GM10847 (cell line): ENCODE data around the gene SARDH.

Experiments
- POLR2A ChIP-seq: IDR thresholded peaks from 2 replicates; pipeline ENCODE4 v1.6.1; 2011; ENCODE audit not compliant: insufficient read length; ENCODE audit errors: extremely low read depth

Gene SARDH

GRCh38 chr9:133737774-133738639, at the start of gene SARDH:
Gene SARDH (minus strand): TSS chr9:133738352. CDS start chr9:133734173, 4,179 bp downstream.
- no peak for TF ChIP-seq POLR2A

- TF ChIP-seq POLR2A, result no peak
Measured at GRCh38 chr9:133787754-133788025, 49.5 kb upstream of the SARDH start.

- no peak for TF ChIP-seq POLR2A
Measured at GRCh38 chr9:133786907-133787753, 49.0 kb upstream of the SARDH start.

DNA sequence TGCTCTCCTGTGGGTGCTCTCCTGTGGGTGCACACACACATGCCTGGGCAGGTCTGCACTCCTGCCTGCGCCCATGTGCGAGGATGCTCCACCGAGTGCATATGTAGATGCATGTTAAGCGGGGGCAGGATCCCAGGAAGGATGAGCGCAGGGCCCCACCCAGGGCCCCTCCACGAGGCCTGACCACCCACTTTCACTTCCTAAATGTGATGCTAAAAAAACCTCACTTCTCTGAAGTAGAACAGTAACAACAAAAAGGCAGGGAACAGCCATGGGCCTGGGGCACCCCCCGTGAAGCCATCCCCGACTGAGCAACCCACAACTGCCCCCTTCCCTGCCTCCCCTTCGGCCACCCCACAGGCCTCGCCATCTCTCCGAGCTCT, 48.2 kb upstream of the SARDH start:
- no peak for TF ChIP-seq POLR2A

- no peak for TF ChIP-seq POLR2A
Measured at GRCh38 chr9:133785753-133786370, 47.7 kb upstream of the SARDH start.

DNA sequence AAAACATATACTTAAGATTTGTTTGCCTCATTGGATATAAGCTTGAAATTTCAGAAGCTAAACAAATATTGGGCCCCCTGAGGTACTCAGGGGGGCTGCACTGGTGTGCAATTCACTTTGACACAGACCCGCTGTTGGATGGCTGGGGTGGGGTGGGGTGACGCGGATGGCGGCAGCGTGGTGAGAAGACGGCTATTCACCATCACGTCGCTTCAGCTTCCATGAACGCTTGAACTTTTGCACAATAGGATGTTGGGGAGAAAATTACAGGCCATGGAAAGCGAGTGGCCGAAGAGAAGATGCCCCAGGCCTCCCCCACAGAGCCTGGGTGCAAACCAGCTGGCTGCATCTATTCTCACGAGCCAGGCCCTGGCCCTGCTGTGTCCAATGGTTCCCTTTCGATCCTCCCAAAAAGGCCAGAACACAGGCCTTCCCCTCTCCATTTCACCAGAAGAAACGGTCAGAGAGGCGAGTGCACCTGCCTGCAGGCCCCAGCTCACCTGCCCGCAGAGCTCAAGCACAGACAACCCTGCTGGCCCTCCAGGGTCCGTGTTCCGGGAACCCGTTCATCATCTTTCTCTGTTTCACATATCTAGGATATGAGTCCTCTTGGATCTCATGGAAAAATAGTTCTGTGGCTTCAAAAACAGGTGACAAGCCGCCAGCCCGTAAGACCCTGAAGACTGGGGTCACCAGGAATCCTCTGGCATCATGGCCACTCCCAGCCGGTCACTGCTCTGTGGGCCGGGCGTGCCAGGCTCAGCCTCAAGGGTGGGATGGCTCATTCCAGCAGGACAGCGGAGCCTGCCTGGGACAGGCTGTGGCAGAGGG, 46.8 kb upstream of the SARDH start:
- TF ChIP-seq POLR2A, result no peak

- TF ChIP-seq POLR2A, result no peak
Measured at GRCh38 chr9:133783331-133783731, 45.2 kb upstream of the SARDH start.

GRCh38 chr9:133782157-133783130, 44.3 kb upstream of the SARDH start:
- no peak for TF ChIP-seq POLR2A

- TF ChIP-seq POLR2A, result no peak
Measured at GRCh38 chr9:133781828-133782135, 43.6 kb upstream of the SARDH start.

DNA sequence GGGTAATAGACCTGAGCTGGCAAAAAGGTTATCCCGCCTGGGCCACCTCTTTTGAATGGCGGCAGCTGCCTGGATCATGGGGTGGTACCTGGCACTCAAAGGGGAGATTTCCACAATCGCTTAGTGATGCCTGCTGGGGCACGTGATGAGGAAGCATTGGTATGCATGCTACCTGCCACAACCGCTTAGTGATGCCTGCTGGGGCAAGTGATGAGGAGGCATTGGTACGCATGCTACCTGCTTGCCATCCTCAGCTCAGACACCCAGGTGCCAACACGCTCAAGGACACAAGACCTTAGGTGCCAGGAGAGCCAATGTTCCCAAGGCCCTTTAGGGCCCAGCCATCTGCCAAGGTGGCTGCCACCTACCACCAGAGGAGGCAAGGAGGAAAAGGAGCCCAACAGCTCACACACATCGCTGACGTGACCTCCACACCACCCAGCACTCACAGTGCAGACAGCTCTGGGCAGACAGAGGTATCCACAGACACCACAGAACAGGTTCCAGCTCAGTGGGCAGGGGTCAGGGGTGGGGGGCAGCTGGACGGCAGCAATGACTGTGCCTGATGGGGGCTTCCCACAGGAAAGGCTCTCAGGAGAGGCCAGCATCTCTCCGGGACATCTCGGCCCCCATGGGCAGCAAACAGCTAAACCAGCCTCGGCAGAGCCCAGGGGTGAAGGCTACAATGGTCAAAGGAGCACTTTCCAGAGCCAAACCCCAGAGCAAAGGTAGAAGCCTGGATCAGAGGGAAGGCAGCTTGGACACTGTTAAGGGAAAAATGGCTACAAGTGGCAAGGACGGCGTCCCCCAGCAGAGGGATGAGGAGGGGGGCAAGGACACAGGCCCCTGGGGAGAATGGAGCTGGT, 43.0 kb upstream of the SARDH start:
- no peak for TF ChIP-seq POLR2A

DNA sequence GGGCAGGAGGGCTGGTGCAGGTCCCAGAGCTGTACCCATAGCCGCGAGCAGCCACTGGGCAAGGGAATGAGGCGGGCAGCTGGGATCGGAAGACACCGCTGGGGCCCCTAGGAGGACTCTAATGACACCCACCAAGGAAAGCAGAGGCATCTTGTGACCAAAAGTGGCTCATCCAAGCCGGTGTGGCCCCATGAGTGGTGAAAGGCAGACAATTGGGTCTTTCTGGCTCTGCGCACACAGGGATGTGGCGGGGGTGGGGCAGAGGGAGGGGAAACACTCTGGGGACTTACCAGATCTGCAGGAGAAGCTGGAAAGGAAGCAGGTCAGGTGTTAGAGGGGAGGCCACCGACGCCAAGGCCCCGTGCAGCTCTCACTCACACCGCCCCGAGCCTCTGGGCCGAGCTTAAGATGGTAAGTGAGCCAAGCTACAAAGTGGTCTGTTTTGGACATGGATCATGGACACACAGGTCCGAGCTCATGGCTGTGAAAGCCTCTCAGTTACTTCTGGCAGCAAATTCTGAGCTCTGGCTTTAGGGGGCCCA, 42.3 kb upstream of the SARDH start:
- TF ChIP-seq POLR2A, result no peak

- TF ChIP-seq POLR2A, result no peak
Measured at GRCh38 chr9:133779516-133780403, 41.6 kb upstream of the SARDH start.

DNA sequence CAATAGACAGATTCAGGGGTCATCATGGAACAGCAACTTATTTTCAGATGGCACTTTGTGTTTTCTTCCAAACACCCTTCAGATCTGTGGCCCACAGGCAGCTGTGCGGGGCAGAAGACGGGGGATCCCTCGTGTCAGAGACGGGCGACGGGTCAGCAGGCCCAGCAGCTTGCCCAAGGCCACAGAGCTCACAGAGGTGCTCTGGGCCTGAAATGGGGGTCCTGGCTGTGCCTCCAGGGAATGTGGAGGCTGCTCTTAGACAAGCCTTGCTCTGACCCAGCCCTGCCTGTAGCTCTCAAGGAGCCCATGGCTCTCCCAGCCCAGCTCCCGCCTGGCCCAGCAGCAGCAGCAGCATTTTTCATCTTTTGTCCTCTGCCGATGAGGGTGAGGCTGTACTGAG, 40.9 kb upstream of the SARDH start:
- no peak for TF ChIP-seq POLR2A
